ENCODE data around the gene CD38.

The CD38 gene

GRCh38 chr4:15765391-15765790 lies 12.7 kb upstream of the CD38 start:
- no peak for FAIRE-seq

GRCh38 chr4:15765910-15766697 lies 12.0 kb upstream of the CD38 start:
- FAIRE-seq: no peak

DNA sequence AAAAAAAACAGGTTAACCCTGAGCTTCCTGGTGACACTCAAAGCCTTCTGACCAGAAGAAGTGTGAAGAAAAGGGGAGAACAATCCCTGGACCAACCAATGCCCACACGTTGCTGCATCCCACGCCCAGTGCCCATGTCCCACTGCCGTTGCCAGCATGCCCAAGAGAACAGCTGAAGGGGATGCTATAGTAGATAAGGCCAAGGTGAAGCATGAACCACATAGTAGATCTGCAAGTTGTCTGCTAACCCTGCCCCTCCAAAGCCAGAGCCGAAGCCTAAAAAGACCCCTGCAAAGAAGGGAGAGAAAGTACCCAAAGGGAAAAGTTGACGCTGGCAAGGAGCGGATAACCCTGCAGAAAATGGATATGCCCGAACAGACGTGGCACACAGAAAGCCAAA lies 11.3 kb upstream of the CD38 start:
- FAIRE-seq: no peak

DNA sequence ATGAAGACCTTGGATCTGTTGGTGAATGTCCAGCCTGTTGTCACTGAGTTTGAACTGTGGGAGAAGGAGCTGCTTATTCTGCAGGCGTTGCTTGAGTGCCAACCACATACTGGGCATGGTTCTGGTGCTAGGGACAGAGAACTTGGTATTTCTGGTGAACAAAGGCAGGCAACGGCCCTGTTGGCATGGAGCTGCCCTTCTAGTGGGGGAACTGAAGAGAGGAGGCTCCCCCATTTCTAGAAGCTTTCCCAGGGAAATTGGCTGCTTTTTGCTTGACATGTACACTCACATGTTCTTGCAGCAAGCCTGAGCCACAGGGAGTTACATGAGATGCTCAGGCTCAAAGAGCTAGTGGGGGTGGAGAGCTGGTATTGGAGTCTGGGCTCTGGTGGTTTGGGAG lies 8.9 kb upstream of the CD38 start:
- FAIRE-seq: no peak

DNA sequence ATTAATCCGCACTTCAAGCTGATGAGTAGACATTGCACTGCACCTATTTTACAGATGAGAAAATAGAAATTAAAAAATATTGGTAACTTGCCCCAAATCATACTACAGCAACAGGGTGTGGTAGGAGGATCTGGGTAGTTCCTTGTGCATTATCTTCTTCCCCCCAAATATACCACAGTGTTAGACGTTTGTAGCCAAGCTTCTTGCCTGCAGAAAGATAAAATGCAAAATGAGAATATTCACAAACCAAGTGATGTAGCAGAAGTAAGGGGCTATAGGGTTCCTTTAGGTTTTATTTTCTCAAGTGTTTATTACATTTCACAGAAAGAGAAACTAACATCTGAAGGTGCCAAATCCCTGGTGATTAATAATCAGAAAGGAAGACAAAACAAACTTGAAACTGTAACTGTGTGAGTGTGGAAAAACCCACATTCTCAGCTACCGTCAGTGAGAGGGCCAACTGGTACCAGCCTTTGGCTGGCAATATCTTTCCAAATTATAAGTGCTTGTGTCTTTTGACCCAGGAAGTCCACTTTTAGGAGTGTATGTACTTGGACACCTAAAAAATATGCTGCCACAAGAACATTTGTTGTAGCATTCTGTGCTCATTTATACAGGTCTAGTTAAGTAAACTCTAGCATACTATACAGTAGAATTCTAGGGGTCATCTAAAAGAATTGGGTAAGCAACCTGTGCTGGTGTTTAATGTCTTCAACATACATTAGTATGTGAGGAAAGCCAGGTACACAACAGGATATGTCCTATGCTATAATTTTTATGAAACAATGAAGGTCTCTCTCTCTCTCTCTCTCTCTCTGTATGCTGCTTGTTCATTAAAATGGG lies 6.7 kb upstream of the CD38 start:
- no peak for FAIRE-seq

GRCh38 chr4:15774020-15774420 lies 4.1 kb upstream of the CD38 start:
- no peak for FAIRE-seq

DNA sequence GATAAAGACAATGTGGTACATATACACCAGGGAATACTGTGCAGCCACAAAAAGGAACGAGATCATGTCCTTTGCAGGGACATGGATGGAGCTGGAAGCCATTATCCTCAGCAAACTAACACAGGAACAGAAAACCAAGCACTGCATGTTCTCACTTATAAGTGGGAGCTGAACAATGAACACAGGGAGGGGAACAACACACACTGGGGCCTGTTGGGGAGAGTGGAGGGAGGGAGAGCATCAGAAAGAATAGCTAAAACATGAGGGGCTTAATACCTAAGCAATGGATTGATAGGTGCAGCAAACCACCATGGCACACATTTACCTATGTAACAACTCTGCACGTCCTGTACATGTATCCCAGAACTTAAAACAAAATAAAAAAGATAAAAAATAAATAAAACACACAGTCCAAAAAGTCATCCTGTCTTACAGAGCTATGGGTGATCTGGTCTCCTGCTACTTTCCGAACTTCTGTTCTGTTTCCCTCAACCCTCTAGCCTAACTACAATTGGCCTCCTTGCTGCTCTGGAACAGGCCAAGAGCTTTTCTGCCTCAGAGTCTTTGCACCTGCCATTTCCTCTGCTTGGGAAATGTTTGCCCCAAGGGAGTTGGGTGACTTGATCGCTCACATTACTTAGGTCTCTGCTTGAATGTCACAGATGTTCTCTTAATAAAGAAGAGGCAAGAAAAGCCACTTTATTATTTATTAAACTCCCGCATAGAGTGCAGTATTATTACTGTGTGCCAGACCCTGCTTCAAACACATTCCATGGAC lies 1.1 kb upstream of the CD38 start:
- FAIRE-seq: no peak

- no peak for FAIRE-seq
Observed at GRCh38 chr4:15777697-15778288, 335 bp upstream of the CD38 start.

DNA sequence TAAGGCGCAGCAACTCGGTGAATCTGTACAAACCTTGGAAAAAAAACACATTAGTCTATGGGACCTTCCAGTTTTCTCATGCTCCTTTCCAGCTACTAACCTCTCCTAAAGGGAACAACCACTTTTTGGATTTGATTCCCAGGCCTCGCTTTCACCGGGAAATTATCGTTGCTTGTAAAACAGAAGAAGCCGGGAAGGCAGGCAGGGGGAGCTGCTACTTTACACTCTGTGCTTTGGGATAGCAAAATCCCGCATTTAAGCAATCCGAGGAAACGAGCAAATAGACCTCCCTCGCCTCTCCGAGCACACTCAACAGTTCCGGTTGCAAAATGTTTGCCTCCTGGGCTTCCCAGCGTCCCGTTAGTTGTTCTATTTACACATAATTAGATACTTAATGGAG lies 1.2 kb downstream of the CD38 start:
- FAIRE-seq: no peak

GRCh38 chr4:15779809-15780208 lies 1.7 kb downstream of the CD38 start:
- no peak for FAIRE-seq

GRCh38 chr4:15781427-15782095 lies 3.4 kb downstream of the CD38 start:
- FAIRE-seq: no peak

- FAIRE-seq: no peak
Observed at GRCh38 chr4:15783676-15784075, 5.5 kb downstream of the CD38 start.

DNA sequence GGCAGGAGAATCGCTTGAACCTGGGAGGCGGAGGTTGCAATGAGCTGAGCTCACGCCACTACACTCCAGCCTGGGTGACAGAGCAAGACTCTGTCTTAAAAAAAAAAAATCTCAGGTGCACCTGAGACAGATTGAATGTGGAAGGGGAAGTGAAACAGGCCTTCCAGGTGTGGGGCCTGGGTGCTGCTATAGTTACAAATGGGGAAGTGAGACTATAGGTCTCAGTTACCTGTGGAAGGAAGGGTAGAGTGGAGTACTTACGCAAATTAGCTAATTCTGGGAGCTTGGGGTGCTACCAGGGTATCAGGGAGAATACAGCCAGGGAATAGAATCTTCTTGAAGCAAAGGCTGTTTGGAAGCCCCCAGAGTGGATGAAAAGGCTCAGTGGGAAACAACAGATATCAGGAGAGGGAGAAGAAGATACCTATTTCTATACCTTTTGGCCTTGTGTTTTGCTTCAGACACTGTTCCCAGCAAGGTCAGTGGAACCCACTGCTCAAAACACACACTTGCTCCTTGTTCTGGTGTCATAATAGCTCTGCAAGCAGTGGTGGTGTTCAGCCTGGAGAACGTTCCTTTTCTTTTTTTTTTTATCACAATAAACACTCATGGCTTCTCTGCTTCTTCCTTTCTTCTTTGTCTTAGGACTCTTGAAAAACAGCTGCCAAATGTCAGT lies 7.0 kb downstream of the CD38 start:
- FAIRE-seq: no peak

- no peak for FAIRE-seq
Observed at GRCh38 chr4:15786743-15787142, 8.6 kb downstream of the CD38 start.

- FAIRE-seq: no peak
Observed at GRCh38 chr4:15792974-15793373, 14.8 kb downstream of the CD38 start.

DNA sequence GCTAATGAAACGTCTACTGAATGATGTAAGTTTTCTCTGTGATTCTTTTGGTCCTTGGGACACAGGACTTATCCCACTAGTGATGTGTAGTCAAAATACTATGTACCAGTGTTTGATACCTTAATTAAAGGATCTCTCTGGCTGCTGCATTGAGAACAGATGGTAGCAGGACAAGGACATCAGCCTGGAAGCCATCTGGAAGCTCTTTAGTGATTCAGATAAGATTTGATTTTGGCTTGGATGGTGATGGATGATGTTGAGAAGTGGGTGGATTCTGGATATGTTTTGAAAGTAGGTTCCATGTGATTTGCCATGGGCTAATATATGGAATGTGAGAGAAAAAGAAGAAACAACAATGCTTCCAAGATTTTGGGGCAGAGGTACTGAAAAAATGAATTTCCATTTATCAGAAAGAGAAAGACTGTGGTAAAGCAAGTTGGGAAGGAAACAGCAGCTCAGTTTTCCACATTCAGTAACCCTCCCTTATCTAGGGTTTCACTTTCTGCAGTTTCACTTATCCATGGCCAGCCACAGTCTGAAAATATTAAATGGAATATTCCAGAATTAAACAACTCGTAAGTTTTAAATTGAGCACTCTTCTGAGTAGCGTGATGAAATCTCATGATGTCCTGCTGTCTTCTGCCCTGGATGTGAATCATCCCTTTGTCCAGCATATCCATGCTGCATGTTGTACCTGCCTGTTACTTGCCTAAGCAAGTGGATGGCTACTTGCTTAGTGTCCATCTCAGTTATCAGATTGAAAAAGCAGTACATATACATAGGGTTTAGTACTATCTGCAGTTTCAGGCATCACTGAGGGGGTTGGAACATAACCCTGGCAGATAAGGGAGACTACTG lies 15.6 kb downstream of the CD38 start:
- no peak for FAIRE-seq

GRCh38 chr4:15794426-15794825 lies 16.3 kb downstream of the CD38 start:
- FAIRE-seq: no peak

GRCh38 chr4:15794905-15795304 lies 16.8 kb downstream of the CD38 start:
- no peak for FAIRE-seq

GRCh38 chr4:15797320-15797719 lies 19.2 kb downstream of the CD38 start:
- FAIRE-seq: no peak

GRCh38 chr4:15799141-15799540 lies 21.0 kb downstream of the CD38 start:
- FAIRE-seq: no peak

DNA sequence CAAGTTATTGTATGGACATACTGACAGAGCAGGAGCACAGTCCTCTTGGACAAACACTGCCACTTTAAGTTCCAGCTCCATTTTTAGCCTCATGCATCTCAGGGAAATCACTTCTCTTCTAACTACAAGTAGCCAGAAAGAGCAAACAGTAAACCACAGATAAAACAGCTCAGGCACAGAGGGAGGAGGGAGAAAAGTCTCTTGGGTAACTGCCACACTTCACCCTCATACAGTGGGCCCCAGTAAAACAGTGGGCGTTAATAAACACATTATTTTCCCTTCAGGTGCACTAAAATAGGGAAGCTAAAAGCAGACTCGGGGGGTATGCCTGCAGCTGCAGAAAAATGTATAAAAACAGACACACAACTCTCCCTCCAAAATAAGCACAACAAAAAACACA lies 21.6 kb downstream of the CD38 start:
- FAIRE-seq: no peak

All from G401.6 (cell line).